OCI-LY1 (cell line): ENCODE results near the gene TJP1.

Experiments used
- H2AFZ ChIP-seq: fragments of 200-600 bp; sonication (generic), shearing (Covaris generic); 2 replicates; pipeline ENCODE4 v1.6.0; 2014; ENCODE audit warnings: antibody characterized with exemption, mild to moderate bottlenecking, low read length
- H3F3A ChIP-seq: fragments of 200-600 bp; sonication (generic), shearing (Covaris generic); 2 replicates; pipeline ENCODE4 v1.6.0; 2014; ENCODE audit warnings: mild to moderate bottlenecking, antibody characterized with exemption, low read length, moderate library complexity; ENCODE audit not compliant: insufficient read depth
- H3K27ac ChIP-seq: fragments of 200-600 bp; sonication (generic); 2 replicates; pipeline ENCODE4 v1.5.1; 2014; ENCODE audit warnings: low read length, mixed run types, mild to moderate bottlenecking, low read depth; ENCODE audit not compliant: poor library complexity, severe bottlenecking
- H3K27me3 ChIP-seq: fragments of 200-600 bp; sonication (generic); 2 replicates; pipeline ENCODE4 v1.6.0; 2014; ENCODE audit warnings: antibody characterized with exemption, mild to moderate bottlenecking, low read length, moderate library complexity; ENCODE audit not compliant: insufficient read depth
- H3K36me3 ChIP-seq: fragments of 200-600 bp; sonication (generic); 2 replicates; pipeline ENCODE4 v1.6.1; 2014; ENCODE audit warnings: mild to moderate bottlenecking, antibody characterized with exemption, low read length, moderate library complexity, mixed read lengths; ENCODE audit not compliant: insufficient read depth
- H3K4me1 ChIP-seq: fragments of 200-600 bp; sonication (generic); 2 replicates; pipeline ENCODE4 v1.5.1; 2014; ENCODE audit warnings: mild to moderate bottlenecking, low read length, moderate library complexity; ENCODE audit not compliant: insufficient read depth, severe bottlenecking
- H3K4me2 ChIP-seq: fragments of 200-600 bp; sonication (generic), shearing (Covaris generic); 2 replicates; pipeline ENCODE4 v1.6.1; 2014; ENCODE audit warnings: low read length
- H3K4me3 ChIP-seq: fragments of 200-600 bp; sonication (generic); 2 replicates; pipeline ENCODE4 v1.5.1; 2014; ENCODE audit warnings: low read length, low read depth, mild to moderate bottlenecking, mixed read lengths; ENCODE audit not compliant: poor library complexity, severe bottlenecking
- H3K79me2 ChIP-seq: fragments of 200-600 bp; shearing (Covaris generic); 2 replicates; pipeline ENCODE4 v1.6.1; 2016; ENCODE audit warnings: mixed run types, low read length, mixed read lengths; ENCODE audit not compliant: insufficient read depth
- H3K9ac ChIP-seq: fragments of 200-600 bp; sonication (generic), shearing (Covaris generic); 2 replicates; pipeline ENCODE4 v1.6.1; 2014; ENCODE audit warnings: mild to moderate bottlenecking, low read length, mixed read lengths
- H3K9me2 ChIP-seq: fragments of 200-600 bp; sonication (generic), shearing (Covaris generic); 2 replicates; pipeline ENCODE4 v1.6.1; 2014; ENCODE audit warnings: low read depth, mild to moderate bottlenecking, low read length, mixed read lengths
- H3K9me3 ChIP-seq: fragments of 200-600 bp; shearing (Covaris generic); 2 replicates; pipeline ENCODE4 v1.6.1; 2014; ENCODE audit warnings: low read length, mixed read lengths
- H4K20me1 ChIP-seq: fragments of 200-600 bp; sonication (generic), shearing (Covaris generic); 2 replicates; pipeline ENCODE4 v1.6.0; 2016; ENCODE audit warnings: mild to moderate bottlenecking, low read length; ENCODE audit not compliant: insufficient read depth
- EZH2 ChIP-seq: fragments of 200-600 bp; sonication (generic), shearing (Covaris generic); IDR thresholded peaks from 2 replicates; pipeline ENCODE4 v1.8.0; 2017; ENCODE audit warnings: borderline replicate concordance, mixed run types, mild to moderate bottlenecking, antibody characterized with exemption, low read length, moderate library complexity, mixed read lengths
- TF ChIP-seq, protein P1 (sequence below): fragments of 200-600 bp; sonication (generic), shearing (Covaris generic); IDR thresholded peaks from 2 replicates; pipeline ENCODE4 v1.5.1; 2017; ENCODE audit warnings: mild to moderate bottlenecking, antibody characterized with exemption, low read length, moderate library complexity, mixed read lengths

The TJP1 gene

DNA sequence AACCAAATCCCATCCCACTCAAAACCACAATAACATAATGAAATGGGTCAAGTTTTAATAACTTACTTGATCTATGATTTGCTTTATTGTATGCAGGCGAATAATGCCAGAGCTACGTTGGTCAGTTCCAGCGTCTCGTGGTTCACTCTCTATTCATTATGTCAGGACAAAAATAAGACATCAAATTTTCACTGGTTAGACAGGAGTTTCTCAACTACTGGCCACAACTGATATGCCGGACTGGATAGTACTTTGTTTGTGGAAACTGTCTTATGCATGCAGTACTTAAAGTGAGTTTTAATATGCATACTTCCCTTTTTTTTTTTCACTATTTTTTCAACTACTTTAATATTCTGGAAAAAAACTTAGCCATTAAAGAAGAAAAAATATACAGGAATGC lies 94.4 kb downstream of the TJP1 start:
- Histone ChIP-seq H3K4me2 (no peak overlapping the region), H3K27ac (no peak overlapping the region), H3K9ac (no peak overlapping the region), H3F3A (no peaks in the 10 kb centered on the region), H3K27me3 (no peaks in the 10 kb centered on the region), H3K79me2 (no peaks in the 10 kb centered on the region), H3K4me1 (no peaks in the 10 kb centered on the region), H3K36me3 (no peaks in the 10 kb centered on the region), H3K9me3 (no peaks in the 10 kb centered on the region), H2AFZ (no peak overlapping the region), H4K20me1 (no peaks in the 10 kb centered on the region), H3K9me2 (no peaks in the 10 kb centered on the region), H3K4me3 (no peak overlapping the region)
- TF ChIP-seq, protein P1, sequence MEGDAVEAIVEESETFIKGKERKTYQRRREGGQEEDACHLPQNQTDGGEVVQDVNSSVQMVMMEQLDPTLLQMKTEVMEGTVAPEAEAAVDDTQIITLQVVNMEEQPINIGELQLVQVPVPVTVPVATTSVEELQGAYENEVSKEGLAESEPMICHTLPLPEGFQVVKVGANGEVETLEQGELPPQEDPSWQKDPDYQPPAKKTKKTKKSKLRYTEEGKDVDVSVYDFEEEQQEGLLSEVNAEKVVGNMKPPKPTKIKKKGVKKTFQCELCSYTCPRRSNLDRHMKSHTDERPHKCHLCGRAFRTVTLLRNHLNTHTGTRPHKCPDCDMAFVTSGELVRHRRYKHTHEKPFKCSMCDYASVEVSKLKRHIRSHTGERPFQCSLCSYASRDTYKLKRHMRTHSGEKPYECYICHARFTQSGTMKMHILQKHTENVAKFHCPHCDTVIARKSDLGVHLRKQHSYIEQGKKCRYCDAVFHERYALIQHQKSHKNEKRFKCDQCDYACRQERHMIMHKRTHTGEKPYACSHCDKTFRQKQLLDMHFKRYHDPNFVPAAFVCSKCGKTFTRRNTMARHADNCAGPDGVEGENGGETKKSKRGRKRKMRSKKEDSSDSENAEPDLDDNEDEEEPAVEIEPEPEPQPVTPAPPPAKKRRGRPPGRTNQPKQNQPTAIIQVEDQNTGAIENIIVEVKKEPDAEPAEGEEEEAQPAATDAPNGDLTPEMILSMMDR: no peak
- TF ChIP-seq EZH2: no peak

- Histone ChIP-seq H3K4me3 (no peak overlapping the region), H3F3A (no peaks in the 10 kb centered on the region)
- TF ChIP-seq, protein P1: no peak
- TF ChIP-seq EZH2: no peak
Measured at GRCh38 chr15:29726553-29726952, 95.7 kb downstream of the TJP1 start.

GRCh38 chr15:29724026-29724425 lies 98.2 kb downstream of the TJP1 start:
- H3K79me2 ChIP-seq: no peaks in the 10 kb centered on the region
- H4K20me1 ChIP-seq: no peaks in the 10 kb centered on the region
- peaks cover 4% of the 10 kb centered on the region; the same call in 1 of the 2 replicates for H3K9me3 ChIP-seq
- H3K4me2 ChIP-seq: no peak overlapping the region
- H2AFZ ChIP-seq: no peak overlapping the region
- no peaks in the 10 kb centered on the region for H3K9me2 ChIP-seq
- TF ChIP-seq, protein P1: no peak
- no peak for TF ChIP-seq EZH2
- no peaks in the 10 kb centered on the region for H3K4me1 ChIP-seq
- no peaks in the 10 kb centered on the region for H3K36me3 ChIP-seq
- no peak overlapping the region for H3K4me3 ChIP-seq
- H3K27ac ChIP-seq: no peak overlapping the region
- no peaks in the 10 kb centered on the region for H3K27me3 ChIP-seq
- no peaks in the 10 kb centered on the region for H3F3A ChIP-seq
- H3K9ac ChIP-seq: no peak overlapping the region

More at GRCh38 chr15:29726553-29726952, 95.7 kb downstream of the TJP1 start:
- no peaks in the 10 kb centered on the region for H3K79me2 ChIP-seq
- H3K9me2 ChIP-seq: no peaks in the 10 kb centered on the region
- no peak overlapping the region for H3K9ac ChIP-seq
- H3K4me1 ChIP-seq: no peaks in the 10 kb centered on the region
- H3K36me3 ChIP-seq: no peaks in the 10 kb centered on the region
- H4K20me1 ChIP-seq: no peaks in the 10 kb centered on the region
- peaks cover 4% of the 10 kb centered on the region; the same call in 1 of the 2 replicates for H3K9me3 ChIP-seq
- H3K27ac ChIP-seq: no peak overlapping the region
- no peak overlapping the region for H2AFZ ChIP-seq
- no peak overlapping the region for H3K4me2 ChIP-seq
- no peaks in the 10 kb centered on the region for H3K27me3 ChIP-seq
